Measurements from ENCODE around the gene FBXL20.

Gene FBXL20

GRCh38 chr17:39217734-39218369 lies 183.6 kb downstream of the FBXL20 start:
- POLR2A ChIA-PET (ENCODE audit: low non-redundant PET), result no interaction called here
- no peak for TF ChIP-seq CTCF (conservative IDR thresholded peaks at IDR 0.05; ENCODE audit: low read depth)
- H3K27ac ChIP-seq, result no peak overlapping the region
- no peak for DNase-seq (ENCODE audit: low spot score)
- CTCF ChIA-PET, result interaction anchor here (0.6 to 0.8 kb wide), 3 partner anchors 27 to 1808 kb away, joined by 3 to 5 read pairs (median 3); no protein-coding TSS in a partner anchor

DNA sequence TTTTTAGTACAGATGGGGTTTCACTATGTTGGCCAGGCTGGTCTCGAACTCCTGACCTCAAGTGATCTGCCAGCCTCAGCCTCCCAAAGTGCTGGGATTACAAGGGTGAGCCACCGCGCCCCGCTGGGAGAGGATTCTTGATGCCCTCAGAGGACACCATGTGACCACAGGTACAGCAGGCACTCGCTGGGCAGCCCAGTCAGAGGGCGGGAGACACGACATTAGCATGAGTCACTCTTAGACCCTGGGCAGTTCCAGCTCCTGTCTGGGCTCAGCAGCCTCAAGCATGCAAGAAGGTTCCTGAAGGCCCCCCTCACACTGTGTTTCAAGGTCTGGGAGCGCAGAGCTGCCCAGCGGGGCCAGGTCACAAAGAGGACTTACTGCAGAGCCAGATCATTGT lies 187.6 kb downstream of the FBXL20 start:
- POLR2A ChIA-PET (ENCODE audit: low non-redundant PET), result no interaction called here
- CTCF ChIA-PET, result interaction anchor here (0.6 to 1.9 kb wide), 2 partner anchors 20 to 31 kb away, joined by 3 to 6 read pairs; no protein-coding TSS in a partner anchor
- H3K27ac ChIP-seq, result peak overlapping the region; percentile 78
- peak; percentile 53 for DNase-seq (ENCODE audit: low spot score)
- no peak for TF ChIP-seq CTCF (conservative IDR thresholded peaks at IDR 0.05; ENCODE audit: low read depth)

- peak overlapping the region; percentile 78 for H3K27ac ChIP-seq
- no peak for TF ChIP-seq CTCF (conservative IDR thresholded peaks at IDR 0.05; ENCODE audit: low read depth)
- CTCF ChIA-PET, result interaction anchor here (0.6 to 1.9 kb wide), 4 partner anchors 19 to 32 kb away, joined by 3 to 6 read pairs (median 4); no protein-coding TSS in a partner anchor
- DNase-seq (ENCODE audit: low spot score), result no peak
- POLR2A ChIA-PET (ENCODE audit: low non-redundant PET), result no interaction called here
Measured at GRCh38 chr17:39212841-39213480, 188.5 kb downstream of the FBXL20 start.

DNA sequence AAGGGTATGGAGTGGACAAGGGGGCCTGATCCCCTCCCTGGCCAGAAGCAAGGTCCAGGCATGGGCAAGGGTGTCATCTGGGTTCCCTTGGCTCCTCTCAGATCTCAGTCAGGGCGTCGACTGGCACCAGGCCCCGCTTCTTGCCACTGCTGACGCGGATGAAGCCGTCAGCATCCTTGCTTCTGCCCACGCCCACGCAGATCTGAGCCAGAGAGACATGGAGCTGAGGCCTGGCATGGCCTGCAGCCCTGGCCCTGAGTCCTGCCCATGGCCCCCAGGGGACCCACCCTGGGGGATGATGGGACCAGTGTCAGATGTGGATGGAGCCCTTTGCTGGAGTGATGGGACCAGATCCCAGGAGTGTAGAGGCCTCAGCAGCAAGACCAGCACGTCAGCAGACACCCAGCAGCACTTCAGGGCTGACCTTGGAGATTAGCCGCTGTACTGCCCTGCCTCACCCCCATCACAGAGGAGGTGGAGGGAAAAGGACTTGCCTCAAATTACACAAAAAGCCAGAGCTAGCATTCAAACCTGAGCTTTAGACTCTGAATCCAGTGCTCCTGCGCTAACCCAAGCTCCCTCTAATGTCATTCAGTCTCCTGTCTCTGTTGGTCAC lies 189.1 kb downstream of the FBXL20 start:
- DNase-seq (ENCODE audit: low spot score), result no peak
- peak overlapping the region; percentile 78 for H3K27ac ChIP-seq
- CTCF ChIA-PET, result interaction anchor here (0.8 to 1.9 kb wide), 3 partner anchors 28 to 32 kb away, joined by 4 to 6 read pairs (median 5); no protein-coding TSS in a partner anchor
- POLR2A ChIA-PET (ENCODE audit: low non-redundant PET), result no interaction called here
- TF ChIP-seq CTCF (conservative IDR thresholded peaks at IDR 0.05; ENCODE audit: low read depth), result no peak

GRCh38 chr17:39210093-39210434 lies 191.4 kb downstream of the FBXL20 start:
- DNase-seq (ENCODE audit: low spot score), result no peak
- POLR2A ChIA-PET (ENCODE audit: low non-redundant PET), result no interaction called here
- TF ChIP-seq CTCF (conservative IDR thresholded peaks at IDR 0.05; ENCODE audit: low read depth), result no peak
- peak overlapping the region; percentile 60 for H3K27ac ChIP-seq
- CTCF ChIA-PET, result interaction anchor here (0.5 to 5.0 kb wide), 4 partner anchors 26 to 351 kb away, joined by 3 to 145 read pairs (median 5); no protein-coding TSS in a partner anchor

DNA sequence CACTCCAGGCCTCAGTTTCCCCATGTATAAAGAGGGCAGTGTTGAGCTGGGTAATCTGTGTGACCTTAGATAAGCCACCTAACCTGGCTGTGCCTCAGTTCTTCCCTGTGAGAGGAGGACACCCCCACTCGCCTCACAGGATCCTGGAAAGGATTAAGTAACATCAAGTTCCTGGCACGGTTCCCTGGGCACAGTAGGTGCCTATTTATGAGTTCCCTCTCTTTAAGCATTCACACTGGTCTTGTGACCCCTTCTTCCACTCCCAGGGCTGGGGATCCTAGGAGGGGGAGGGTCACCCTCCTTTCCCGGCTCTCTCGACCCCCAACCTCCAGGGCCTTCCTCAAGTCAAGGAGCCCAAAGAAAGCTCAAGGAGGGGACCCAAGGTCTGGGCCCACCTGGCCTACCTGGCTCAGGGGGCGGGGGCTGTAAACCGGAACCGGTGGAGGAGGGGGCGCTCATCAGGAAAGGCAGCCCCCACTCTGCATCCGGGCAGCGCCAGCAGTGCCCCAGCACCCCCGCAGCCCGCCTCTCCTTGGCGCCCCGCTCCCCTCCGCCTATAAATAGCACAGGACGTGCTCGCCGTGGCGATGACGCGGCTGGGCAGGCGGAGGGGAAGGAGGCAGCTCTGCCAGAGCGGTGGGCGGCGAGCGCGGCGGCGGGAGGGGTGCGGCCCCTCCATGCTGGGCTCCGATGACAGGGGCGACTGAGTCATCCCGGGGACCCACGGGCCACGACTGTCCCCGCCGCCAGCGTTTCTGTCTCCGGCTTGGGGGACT lies 191.9 kb downstream of the FBXL20 start:
- no peak for TF ChIP-seq CTCF (conservative IDR thresholded peaks at IDR 0.05; ENCODE audit: low read depth)
- DNase-seq (ENCODE audit: low spot score), result no peak
- ChIA-PET POLR2A (ENCODE audit: low non-redundant PET) (no interaction called here), CTCF (interaction anchor here (0.7 to 5.0 kb wide), 4 partner anchors 26 to 402 kb away, joined by 3 to 145 read pairs (median 4); no protein-coding TSS in a partner anchor)
- H3K27ac ChIP-seq, result peak overlapping the region; percentile 60
